Keratinocyte (primary cell): Measurements from ENCODE around the gene MPC1. TPM values are rescaled to one million over a fixed set of nuclear protein-coding genes. Genes with fewer than 3 reads are reported as not detected.
"Not testable (repeated sequence)": the region's sequence is repeated elsewhere in the genome, so short reads cannot be mapped to it uniquely, and the experiment has no call there.

Experiments used
- DNase-seq: peaks from one replicate; pipeline ENCODE4 v3.0.0-alpha.2; 2011; ENCODE audit warnings: low read depth, missing footprints, low spot score
- FAIRE-seq: peaks from 2 replicates; lab custom pipeline; 2011; peaks lifted over from hg19 to GRCh38; lab: Jason Lieb, UNC
- H2AFZ ChIP-seq: 2 replicates; pipeline ENCODE4 v1.6.0; 2012; ENCODE audit warnings: low read length, control low read depth, inconsistent platforms; ENCODE audit not compliant: control insufficient read depth
- H3K27ac ChIP-seq: 2 replicates; pipeline ENCODE4 v1.5.1; 2011; ENCODE audit warnings: low read length; ENCODE audit not compliant: control insufficient read depth, insufficient read depth
- H3K27me3 ChIP-seq: 3 replicates; pipeline ENCODE4 v1.6.0; 2011; ENCODE audit warnings: low read length; ENCODE audit not compliant: control insufficient read depth, insufficient read depth; ENCODE audit errors: extremely low read depth
- H3K36me3 ChIP-seq, 2 experiments: 2 replicates in 1 of 2; 3 replicates in 1 of 2; pipeline ENCODE4 v1.5.1; 2011; ENCODE audit warnings: low read length in 2 of 2, mild to moderate bottlenecking in 1 of 2; ENCODE audit not compliant: control insufficient read depth in 2 of 2, insufficient read depth in 2 of 2; ENCODE audit errors: extremely low read depth in 1 of 2
- H3K4me1 ChIP-seq: 3 replicates; pipeline ENCODE4 v1.5.1; 2011; ENCODE audit warnings: low read length; ENCODE audit not compliant: control insufficient read depth, insufficient read depth; ENCODE audit errors: extremely low read depth
- H3K4me2 ChIP-seq: 3 replicates; pipeline ENCODE4 v1.6.0; 2011; ENCODE audit warnings: low read depth, low read length; ENCODE audit not compliant: control insufficient read depth, insufficient read depth; ENCODE audit errors: extremely low read depth
- H3K4me3 ChIP-seq, 3 experiments: fragments of 200-600 bp in 1 of 3; sonication (generic) in 1 of 3; 2 replicates in 2 of 3; 3 replicates in 1 of 3; pipeline ENCODE4 v1.5.1; 2011 to 2016; ENCODE audit warnings: low read length in 3 of 3, mild to moderate bottlenecking in 3 of 3, control low read depth in 2 of 3, inconsistent platforms in 1 of 3, low read depth in 1 of 3, mixed read lengths in 1 of 3, mixed run types in 1 of 3, moderate library complexity in 1 of 3; ENCODE audit not compliant: control insufficient read depth in 2 of 3, insufficient read depth in 2 of 3; ENCODE audit errors: extremely low read depth in 1 of 3
- H3K79me2 ChIP-seq: 2 replicates; pipeline ENCODE4 v1.6.0; 2012; ENCODE audit warnings: low read length; ENCODE audit not compliant: control insufficient read depth, insufficient read depth
- H3K9ac ChIP-seq: 3 replicates; pipeline ENCODE4 v1.6.0; 2011; ENCODE audit warnings: low read length; ENCODE audit not compliant: control insufficient read depth, insufficient read depth; ENCODE audit errors: extremely low read depth
- H3K9me1 ChIP-seq: 3 replicates; pipeline ENCODE4 v1.6.0; 2011; ENCODE audit warnings: low read length; ENCODE audit not compliant: control insufficient read depth, insufficient read depth; ENCODE audit errors: extremely low read depth
- H3K9me3 ChIP-seq: 2 replicates; pipeline ENCODE4 v1.5.1; 2012; ENCODE audit warnings: low read depth, low read length; ENCODE audit not compliant: control insufficient read depth
- H4K20me1 ChIP-seq: 3 replicates; pipeline ENCODE4 v1.6.0; 2011; ENCODE audit warnings: low read length; ENCODE audit not compliant: control insufficient read depth, insufficient read depth; ENCODE audit errors: extremely low read depth
- CTCF ChIP-seq, 3 experiments: IDR thresholded peaks in 1 of 3; conservative IDR thresholded peaks in 1 of 3; optimal IDR thresholded peaks in 1 of 3; 2 replicates in 2 of 3; 3 replicates in 1 of 3; pipeline versions ENCODE3 to v1.5.1; 2011; ENCODE audit warnings: low read length in 3 of 3, mild to moderate bottlenecking in 3 of 3, moderate library complexity in 2 of 3, control low read depth in 1 of 3, inconsistent platforms in 1 of 3; ENCODE audit not compliant: insufficient read depth in 2 of 3; ENCODE audit errors: extremely low read depth in 1 of 3
- EZH2 ChIP-seq: IDR thresholded peaks from one replicate; pipeline ENCODE4 v1.6.1; 2012; ENCODE audit warnings: inconsistent platforms, mild to moderate bottlenecking, low read length, moderate library complexity
- dilution Hi-C: fragments of 300-500 bp; cut with MboI; formaldehyde crosslinking; loops from one replicate; pipeline ENCODE4 v1.7.0; 2020; ENCODE audit warnings: low sequenced_read_pairs; ENCODE audit not compliant: extremely low pct_ligation_motif_present
- polyA plus RNA-seq, 5 experiments: library from polyadenylated mRNA; depleted of rRNA in 3 of 5; stranded (reverse) in 3 of 5; stranded (forward) in 1 of 5; unstranded in 1 of 5; fragments of >200 nt; gene quantifications; 1 replicate in 1 of 5; 2 replicates in 3 of 5; 3 replicates in 1 of 5; pipeline versions ENCODE4 v1.2.1 to v1.2.3, GENCODE V29; 2011 to 2012; ENCODE audit warnings: missing spikeins in 2 of 5, low read depth in 1 of 5, low replicate concordance in 1 of 5

Gene MPC1
- polyA plus RNA-seq, 1 donor (not counting 4 experiments of a cell fraction or from before 2014, with no cell fraction given), result 26.4 TPM

DNA sequence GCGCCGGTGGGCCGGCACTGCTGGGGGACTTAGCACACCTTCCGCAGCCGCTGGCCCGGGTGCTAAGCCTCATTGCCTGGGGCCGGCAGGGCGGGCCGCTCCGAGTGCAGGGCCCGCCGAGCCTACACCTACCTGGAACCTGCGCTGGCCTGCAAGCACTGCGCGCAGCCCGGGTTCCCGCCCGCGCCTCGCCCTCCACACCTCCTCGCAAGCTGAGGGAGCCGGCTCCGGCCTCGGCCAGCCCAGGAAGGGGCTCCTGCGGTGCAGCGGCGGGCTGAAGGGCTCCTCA lies 10.7 kb upstream of the MPC1 start:
- no peak for FAIRE-seq

DNA sequence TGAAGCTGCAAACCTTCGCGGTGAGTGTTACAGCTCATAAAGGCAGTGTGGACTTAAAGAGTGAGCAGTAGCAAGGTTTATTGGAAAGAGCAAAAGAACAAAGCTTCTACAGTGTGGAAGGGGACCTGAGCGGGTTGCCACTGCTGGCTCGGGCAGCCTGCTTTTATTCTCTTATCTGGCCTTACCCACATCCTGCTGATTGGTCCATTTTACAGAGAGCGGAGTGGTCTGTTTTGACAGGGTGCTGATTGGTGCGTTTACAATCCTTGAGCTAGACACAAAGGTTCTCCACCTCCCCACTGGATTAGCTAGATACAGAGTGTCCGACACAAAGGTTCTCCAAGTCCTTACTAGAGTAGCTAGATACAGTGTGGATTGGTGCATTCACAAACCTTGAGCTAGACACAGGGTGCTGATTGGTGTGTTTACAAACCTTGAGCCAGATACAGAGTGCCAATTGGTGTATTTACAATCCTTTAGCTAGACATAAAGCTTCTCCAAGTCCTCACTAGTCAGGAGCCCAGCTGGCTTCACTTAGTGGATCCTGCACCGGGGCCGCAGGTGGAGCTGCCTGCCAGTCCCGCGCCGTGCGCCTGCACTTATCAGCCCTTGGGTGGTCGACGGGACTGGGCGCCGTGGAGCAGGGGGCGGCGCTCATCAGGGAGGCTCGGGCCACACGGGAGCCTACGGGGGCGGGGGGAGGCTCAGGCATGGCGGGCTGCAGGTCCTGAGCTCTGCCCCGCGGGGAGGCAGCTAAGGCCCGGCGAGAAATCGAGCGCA lies 10.2 kb upstream of the MPC1 start:
- DNase-seq, H3K27me3 ChIP-seq, H2AFZ ChIP-seq, H3K9me3 ChIP-seq, H4K20me1 ChIP-seq, H3K4me1 ChIP-seq, dilution Hi-C loops, H3K79me2 ChIP-seq, H3K9me1 ChIP-seq, H3K4me3 ChIP-seq, H3K27ac ChIP-seq, FAIRE-seq, H3K4me2 ChIP-seq, H3K36me3 ChIP-seq, H3K9ac ChIP-seq: not testable (repeated sequence)

More for the DNA sequence above, 10.7 kb upstream of the MPC1 start:
- H3K79me2 ChIP-seq, result no peaks in the 10 kb centered on the region
- H3K4me1 ChIP-seq, result no peaks in the 10 kb centered on the region
- H3K27me3 ChIP-seq, result no peaks in the 10 kb centered on the region
- no peaks in the 10 kb centered on the region for H3K9me3 ChIP-seq
- dilution Hi-C loops, result no loop called here
- no peak for TF ChIP-seq EZH2
- TF ChIP-seq CTCF (optimal IDR thresholded peaks at IDR 0.05 in 1 of 3, IDR thresholded peaks at IDR 0.05 in 1 of 3, conservative IDR thresholded peaks at IDR 0.05 in 1 of 3; ENCODE audit: extremely low read depth in 1 of 3, insufficient read depth in 2 of 3, low read length in 3 of 3), result no peak
- H3K27ac ChIP-seq, result no peak overlapping the region
- no peak overlapping the region for H3K4me2 ChIP-seq
- H3K4me3 ChIP-seq, result no peak overlapping the region
- H3K9me1 ChIP-seq, result no peaks in the 10 kb centered on the region
- no peaks in the 10 kb centered on the region for H4K20me1 ChIP-seq
- no peaks in the 10 kb centered on the region for H3K36me3 ChIP-seq
- no peak overlapping the region for H3K9ac ChIP-seq
- DNase-seq, result no peak
- H2AFZ ChIP-seq, result no peak overlapping the region

DNA sequence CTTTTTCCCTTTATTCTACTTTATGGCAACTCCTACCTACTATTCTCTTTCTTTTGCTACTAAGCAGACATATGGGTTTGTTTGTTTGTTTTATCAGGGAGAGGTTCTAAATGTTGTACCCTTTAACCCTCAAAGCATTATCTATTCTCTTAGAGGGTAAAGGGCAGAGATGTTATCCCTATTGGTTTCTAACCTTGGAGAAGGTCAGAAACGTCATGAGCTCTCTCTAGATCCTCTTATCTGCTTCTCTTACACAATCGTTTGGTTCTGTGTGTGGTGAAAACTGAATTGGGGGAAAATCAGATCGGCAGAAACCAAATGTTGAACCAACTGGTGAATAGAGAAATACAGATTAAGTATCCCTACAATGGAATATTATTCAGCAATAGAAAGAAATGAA lies 6.4 kb upstream of the MPC1 start:
- Histone ChIP-seq H3K36me3 (no peaks in the 10 kb centered on the region), H3K9me1 (no peaks in the 10 kb centered on the region), H3K79me2 (no peaks in the 10 kb centered on the region), H3K9me3 (no peaks in the 10 kb centered on the region), H2AFZ (no peak overlapping the region), H3K4me1 (no peaks in the 10 kb centered on the region), H3K9ac (no peak overlapping the region), H3K27ac (no peak overlapping the region), H3K4me2 (no peak overlapping the region), H4K20me1 (no peaks in the 10 kb centered on the region), H3K27me3 (no peaks in the 10 kb centered on the region), H3K4me3 (no peak overlapping the region)
- TF ChIP-seq EZH2, result no peak
- no peak for TF ChIP-seq CTCF (optimal IDR thresholded peaks at IDR 0.05 in 1 of 3, IDR thresholded peaks at IDR 0.05 in 1 of 3, conservative IDR thresholded peaks at IDR 0.05 in 1 of 3; ENCODE audit: extremely low read depth in 1 of 3, insufficient read depth in 2 of 3, low read length in 3 of 3)
- dilution Hi-C loops, result no loop called here
- FAIRE-seq (no peak), DNase-seq (no peak)
